HEK293 (cell line): Measurements from ENCODE around the gene ERGIC1.

Experiments
- CTCF ChIP-seq: fragments of 450-650 bp; formaldehyde crosslinking; IDR thresholded peaks from 2 replicates; pipeline ENCODE4 v1.5.1; 2016; ENCODE audit warnings: missing biosample characterization, missing genetic modification characterization
- ELK4 ChIP-seq: IDR thresholded peaks from 2 replicates; pipeline ENCODE4 v1.6.1; 2011; ENCODE audit warnings: mild to moderate bottlenecking, low read depth, low read length, borderline replicate concordance
- GLI4 ChIP-seq: fragments of 450-650 bp; formaldehyde crosslinking; IDR thresholded peaks from 2 replicates; pipeline ENCODE4 v1.5.1; 2016; ENCODE audit warnings: missing biosample characterization, missing genetic modification characterization
- SCRT1 ChIP-seq: fragments of 450-650 bp; formaldehyde crosslinking; IDR thresholded peaks from 2 replicates; pipeline ENCODE4 v1.5.1; 2016; ENCODE audit warnings: missing biosample characterization, missing genetic modification characterization, borderline replicate concordance
- ZFP3 ChIP-seq: fragments of 450-650 bp; formaldehyde crosslinking; IDR thresholded peaks from 2 replicates; pipeline ENCODE4 v1.5.1; 2016; ENCODE audit warnings: low read depth, missing biosample characterization, missing genetic modification characterization
- ZFP69B ChIP-seq: fragments of 450-650 bp; formaldehyde crosslinking; IDR thresholded peaks from 2 replicates; pipeline ENCODE4 v1.5.1; 2016; ENCODE audit warnings: missing biosample characterization, missing genetic modification characterization
- ZNF214 ChIP-seq: fragments of 450-650 bp; formaldehyde crosslinking; IDR thresholded peaks from 2 replicates; pipeline ENCODE4 v1.5.1; 2017; ENCODE audit warnings: missing biosample characterization, mild to moderate bottlenecking, missing genetic modification characterization, borderline replicate concordance
- ZNF596 ChIP-seq: fragments of 450-650 bp; IDR thresholded peaks from 2 replicates; pipeline ENCODE4 v1.5.0; 2018; ENCODE audit warnings: missing biosample characterization, mild to moderate bottlenecking, missing genetic modification characterization, moderate library complexity
- ZNF610 ChIP-seq: fragments of 450-650 bp; formaldehyde crosslinking; IDR thresholded peaks from 2 replicates; pipeline ENCODE4 v1.5.1; 2016; ENCODE audit warnings: missing biosample characterization, missing genetic modification characterization, borderline replicate concordance

- TF ChIP-seq ZFP3 (tag by site-specific recombination) (no peak), ZNF214 (tag by site-specific recombination) (no peak), SCRT1 (tag by site-specific recombination) (no peak), ZNF596 (tag by site-specific recombination) (no peak), CTCF (tag by site-specific recombination) (no peak), ELK4 (no peak), ZNF610 (no peak), GLI4 (tag by site-specific recombination) (no peak), ZFP69B (tag by site-specific recombination) (no peak)
These were observed 37.7 kb upstream of the ERGIC1 start for GRCh38 chr5:172796306-172796705.
